Measurements from ENCODE around the gene YKT6.

- TF ChIP-seq CTCF (conservative IDR thresholded peaks at IDR 0.05), result no peak
- no peak for TF ChIP-seq ZFX (IDR thresholded peaks at IDR 0.05)
Observed at GRCh38 chr7:44154703-44155102, 46.1 kb upstream of the YKT6 start.
